Measurements from ENCODE around the gene CATSPERZ. TPM values are rescaled to one million over a fixed set of nuclear protein-coding genes. Genes with fewer than 3 reads are reported as not detected.
A peak's percentile ranks its signal among the peaks of the same experiment; 100 is the strongest.

The CATSPERZ gene
- total RNA-seq, 2 experiments from 2014 or later: 0.39 TPM; not detected in 1

- CTCF ChIA-PET: no interaction called here
- H3K27me3 Mint-ChIP-seq: no peaks in the 10 kb centered on the region
- H3K9me3 Mint-ChIP-seq (ENCODE audit: low read depth): no peaks in the 10 kb centered on the region
- POLR2A ChIA-PET: no interaction called here
- intact Hi-C loops (cut with DNase I, micrococcal nuclease): no loop called here
- peaks cover 36% of the 10 kb centered on the region for H3K4me1 Mint-ChIP-seq
- ATAC-seq: no peak
- H3K4me3 Mint-ChIP-seq: peak overlapping the region; percentile 91
- DNase-seq: no peak
- H3K36me3 Mint-ChIP-seq (ENCODE audit: low read depth): peaks cover 23% of the 10 kb centered on the region
- H3K27ac Mint-ChIP-seq: peak overlapping the region; percentile 94
Measured at GRCh38 chr11:64339286-64339685, 39.1 kb downstream of the CATSPERZ start.

DNA sequence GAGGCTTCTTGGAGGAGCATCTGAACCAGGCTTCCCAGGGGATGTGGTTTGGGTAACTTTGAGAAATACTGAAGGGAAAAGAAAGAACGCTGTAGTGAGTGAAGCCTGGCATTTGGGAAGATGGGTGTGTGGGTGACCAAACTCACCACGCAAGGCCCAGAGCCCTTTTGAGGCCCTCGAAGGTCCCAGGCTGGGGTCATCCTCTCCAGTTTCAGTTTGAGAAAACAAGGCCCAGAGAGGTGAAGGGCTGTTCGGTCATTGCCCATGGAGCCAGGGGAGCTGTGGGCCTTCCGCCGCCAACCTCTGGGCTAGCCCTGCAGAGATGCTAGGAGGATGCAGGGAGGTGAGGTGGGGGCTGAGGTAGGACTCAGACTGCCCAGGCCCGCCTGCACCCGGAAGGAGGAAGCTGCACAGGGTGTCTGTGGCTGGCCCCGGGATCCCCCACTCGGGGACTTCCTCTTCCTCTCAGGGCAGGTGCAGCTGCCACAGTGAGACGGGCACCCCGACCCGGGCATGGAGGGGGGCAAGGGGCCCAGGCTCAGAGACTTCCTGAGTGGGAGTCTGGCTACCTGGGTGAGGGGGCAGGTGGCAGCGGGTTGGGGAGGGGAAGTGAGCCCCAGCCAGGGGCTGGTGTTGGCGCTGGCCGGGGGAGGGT lies 39.7 kb downstream of the CATSPERZ start, which contains the start of gene CCDC88B:
TSS of gene CCDC88B (plus strand) at position 451 of the 655 bp plus-strand sequence. CDS start at position 514, 63 bp downstream.
- POLR2A ChIA-PET: interaction anchor here (0.7 kb wide), 1 partner anchor 14 kb away, joined by 4 read pairs; no protein-coding TSS in a partner anchor
- peak within 1 kb of the TSS; percentile 91 for H3K4me3 Mint-ChIP-seq
- no peaks in the 10 kb centered on the region for H3K9me3 Mint-ChIP-seq (ENCODE audit: low read depth)
- H3K4me1 Mint-ChIP-seq: peaks cover 34% of the 10 kb centered on the region
- CTCF ChIA-PET: interaction anchor here (0.6 kb wide), 1 partner anchor 270 kb away, joined by 3 read pairs; no protein-coding TSS in a partner anchor
- H3K27me3 Mint-ChIP-seq: no peaks in the 10 kb centered on the region
- H3K36me3 Mint-ChIP-seq (ENCODE audit: low read depth): peaks cover 22% of the 10 kb centered on the region
- peak within 1 kb of the TSS; percentile 94 for H3K27ac Mint-ChIP-seq
- intact Hi-C loops (cut with DNase I, micrococcal nuclease): loop anchor here (1.0 to 10.0 kb wide), 6 partner anchors 22 to 775 kb away; partner anchors contain the start of genes ESRRA (in 2 of the 2), PRDX5 (in 1 of the 2), TM7SF2 (in 1 of the 2) and TRMT112 (in 1 of the 2)
- ATAC-seq (peak; percentile 82), DNase-seq (peak; percentile 91)

- Mint-ChIP-seq H3K27ac (peak overlapping the region; percentile 92), H3K9me3 (ENCODE audit: low read depth) (no peaks in the 10 kb centered on the region), H3K36me3 (ENCODE audit: low read depth) (peaks cover 24% of the 10 kb centered on the region), H3K4me1 (peaks cover 28% of the 10 kb centered on the region), H3K27me3 (no peaks in the 10 kb centered on the region), H3K4me3 (peak overlapping the region; percentile 91)
- ChIA-PET CTCF (interaction anchor here (0.5 to 1.6 kb wide), 4 partner anchors 14 to 659 kb away, joined by 3 to 5 read pairs (median 4); partner anchors contain the start of genes PRDX5, RTN3 and TRMT112), POLR2A (interaction anchor here (0.8 to 1.1 kb wide), 2 partner anchors 9 to 11 kb away, joined by 3 read pairs; no protein-coding TSS in a partner anchor)
- DNase-seq: peak; percentile 91
- ATAC-seq: peak; percentile 54
- intact Hi-C loops (cut with DNase I, micrococcal nuclease): loop anchor here (1.0 to 10.0 kb wide), 6 partner anchors 23 to 774 kb away; partner anchors contain the start of genes ESRRA (in 2 of the 2), PRDX5 (in 1 of the 2), TM7SF2 (in 1 of the 2) and TRMT112 (in 1 of the 2)
Measured at GRCh38 chr11:64340671-64341335, 40.6 kb downstream of the CATSPERZ start.

GRCh38 chr11:64341429-64341828 lies 41.3 kb downstream of the CATSPERZ start:
- Mint-ChIP-seq H3K27me3 (no peaks in the 10 kb centered on the region), H3K9me3 (ENCODE audit: low read depth) (no peaks in the 10 kb centered on the region), H3K27ac (no peak overlapping the region), H3K4me3 (peak overlapping the region; percentile 91), H3K36me3 (ENCODE audit: low read depth) (peaks cover 26% of the 10 kb centered on the region), H3K4me1 (peaks cover 28% of the 10 kb centered on the region)
- ChIA-PET POLR2A (interaction anchor here (0.8 to 1.1 kb wide), 2 partner anchors 10 to 11 kb away, joined by 3 read pairs; no protein-coding TSS in a partner anchor), CTCF (interaction anchor here (0.7 to 2.3 kb wide), 5 partner anchors 10 to 660 kb away, joined by 3 to 6 read pairs (median 4); partner anchors contain the start of genes PRDX5, RTN3 and TRMT112)
- intact Hi-C loops (cut with DNase I, micrococcal nuclease): loop anchor here (5.0 to 10.0 kb wide), 2 partner anchors 34 to 773 kb away; partner anchors contain the start of genes ESRRA (in 1 of the 2), TM7SF2 (in 1 of the 2) and ZNHIT2 (in 1 of the 2)
- DNase-seq (no peak), ATAC-seq (no peak)

DNA sequence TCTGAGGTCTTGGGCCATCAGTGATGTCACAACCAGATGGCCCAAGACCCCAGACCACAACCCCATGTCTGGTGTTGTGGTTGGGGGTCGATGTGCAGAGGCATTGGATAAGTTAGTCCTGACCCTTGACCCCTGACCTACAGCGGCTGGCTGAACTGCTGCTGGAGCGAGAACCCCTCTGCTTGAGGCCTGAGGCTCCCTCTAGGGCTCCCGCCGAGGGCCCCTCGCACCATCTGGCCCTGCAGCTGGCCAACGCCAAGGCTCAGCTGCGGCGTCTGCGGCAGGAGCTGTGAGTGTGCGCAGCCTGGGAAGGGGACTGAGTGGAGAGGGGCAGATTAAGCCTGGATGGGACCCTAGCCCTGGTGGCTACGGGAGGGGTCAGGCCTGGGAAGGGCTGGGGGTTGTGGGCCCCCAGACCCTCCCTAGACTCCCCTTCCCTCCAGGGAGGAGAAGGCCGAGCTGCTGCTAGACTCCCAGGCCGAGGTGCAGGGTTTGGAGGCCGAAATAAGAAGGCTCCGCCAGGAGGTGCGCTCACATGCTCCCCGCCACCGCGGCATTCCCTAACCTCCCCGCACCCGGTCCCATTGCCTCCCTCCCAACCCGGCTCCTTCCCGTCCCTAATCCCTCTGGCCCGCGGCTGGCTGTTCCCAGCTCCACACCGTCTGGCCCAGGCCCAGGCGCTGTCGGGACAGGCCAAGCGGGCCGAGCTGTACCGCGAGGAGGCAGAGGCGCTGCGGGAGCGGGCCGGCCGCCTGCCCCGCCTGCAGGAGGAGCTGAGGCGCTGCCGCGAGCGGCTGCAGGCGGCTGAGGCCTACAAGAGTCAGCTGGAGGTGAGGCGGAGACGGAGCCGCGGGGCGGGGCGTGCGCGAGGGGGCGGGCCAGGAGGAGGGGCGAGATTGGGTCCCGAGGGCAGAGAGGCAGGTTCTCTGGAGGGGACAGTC lies 42.0 kb downstream of the CATSPERZ start:
- H3K4me3 Mint-ChIP-seq: no peak overlapping the region
- intact Hi-C loops (cut with DNase I, micrococcal nuclease): loop anchor here (1.0 to 10.0 kb wide), 8 partner anchors 17 to 773 kb away; partner anchors contain the start of genes RPS6KA4 (in 2 of the 2), ESRRA (in 1 of the 2), FKBP2 (in 1 of the 2) and GPR137 (in 1 of the 2)
- no peaks in the 10 kb centered on the region for H3K9me3 Mint-ChIP-seq (ENCODE audit: low read depth)
- H3K27ac Mint-ChIP-seq: no peak overlapping the region
- H3K4me1 Mint-ChIP-seq: peaks cover 28% of the 10 kb centered on the region
- ChIA-PET CTCF (interaction anchor here (0.9 to 2.3 kb wide), 9 partner anchors 10 to 661 kb away, joined by 3 to 10 read pairs (median 5); partner anchors contain the start of genes PRDX5, RTN3 and TRMT112), POLR2A (interaction anchor here (1.1 kb wide), 2 partner anchors 11 to 24 kb away, joined by 3 to 5 read pairs; partner anchors contain the start of genes PRDX5 and TRMT112)
- H3K36me3 Mint-ChIP-seq (ENCODE audit: low read depth): peaks cover 27% of the 10 kb centered on the region
- DNase-seq: peak; percentile 96
- no peaks in the 10 kb centered on the region for H3K27me3 Mint-ChIP-seq
- ATAC-seq: peak; percentile 77

- DNase-seq: no peak
- no peak overlapping the region for H3K27ac Mint-ChIP-seq
- no peaks in the 10 kb centered on the region for H3K9me3 Mint-ChIP-seq (ENCODE audit: low read depth)
- intact Hi-C loops (cut with DNase I, micrococcal nuclease): loop anchor here (1.0 to 10.0 kb wide), 8 partner anchors 16 to 772 kb away; partner anchors contain the start of genes RPS6KA4 (in 2 of the 2), ESRRA (in 1 of the 2), FKBP2 (in 1 of the 2) and GPR137 (in 1 of the 2)
- CTCF ChIA-PET: interaction anchor here (0.7 to 2.3 kb wide), 10 partner anchors 11 to 138 kb away, joined by 3 to 10 read pairs (median 5); partner anchors contain the start of genes PRDX5 and TRMT112
- H3K4me3 Mint-ChIP-seq: no peak overlapping the region
- POLR2A ChIA-PET: interaction anchor here (1.1 kb wide), 1 partner anchor 25 kb away, joined by 5 read pairs; the partner anchor contains the start of genes PRDX5 and TRMT112
- peaks cover 24% of the 10 kb centered on the region for H3K36me3 Mint-ChIP-seq (ENCODE audit: low read depth)
- ATAC-seq: no peak
- peaks cover 28% of the 10 kb centered on the region for H3K4me1 Mint-ChIP-seq
- H3K27me3 Mint-ChIP-seq: no peaks in the 10 kb centered on the region
Measured at GRCh38 chr11:64342869-64343745, 42.9 kb downstream of the CATSPERZ start.

- no peaks in the 10 kb centered on the region for H3K9me3 Mint-ChIP-seq (ENCODE audit: low read depth)
- ChIA-PET POLR2A (interaction anchor here (0.7 kb wide), 1 partner anchor 412 kb away, joined by 4 read pairs; no protein-coding TSS in a partner anchor), CTCF (interaction anchor here (0.7 to 1.8 kb wide), 3 partner anchors 13 to 43 kb away, joined by 3 to 6 read pairs (median 5); partner anchors contain the start of genes PRDX5 and TRMT112)
- peaks cover 26% of the 10 kb centered on the region for H3K4me1 Mint-ChIP-seq
- H3K27ac Mint-ChIP-seq: no peak overlapping the region
- H3K4me3 Mint-ChIP-seq: no peak overlapping the region
- intact Hi-C loops (cut with DNase I, micrococcal nuclease): loop anchor here (2.0 to 10.0 kb wide), 3 partner anchors 15 to 771 kb away; partner anchors contain the start of genes ESRRA (in 1 of the 2), RPS6KA4 (in 1 of the 2), TM7SF2 (in 1 of the 2) and ZNHIT2 (in 1 of the 2)
- ATAC-seq (no peak), DNase-seq (peak; percentile 46)
- H3K36me3 Mint-ChIP-seq (ENCODE audit: low read depth): peaks cover 27% of the 10 kb centered on the region
- H3K27me3 Mint-ChIP-seq: no peaks in the 10 kb centered on the region
Measured at GRCh38 chr11:64343767-64344559, 43.8 kb downstream of the CATSPERZ start.

- no peak for DNase-seq
- peaks cover 18% of the 10 kb centered on the region for H3K4me1 Mint-ChIP-seq
- no peak overlapping the region for H3K4me3 Mint-ChIP-seq
- peaks cover 29% of the 10 kb centered on the region for H3K36me3 Mint-ChIP-seq (ENCODE audit: low read depth)
- no peaks in the 10 kb centered on the region for H3K9me3 Mint-ChIP-seq (ENCODE audit: low read depth)
- no peak overlapping the region for H3K27ac Mint-ChIP-seq
- no peaks in the 10 kb centered on the region for H3K27me3 Mint-ChIP-seq
- ChIA-PET POLR2A (no interaction called here), CTCF (interaction anchor here (1.8 kb wide), 1 partner anchor 12 kb away, joined by 6 read pairs; no protein-coding TSS in a partner anchor)
- ATAC-seq: no peak
- intact Hi-C loops (cut with DNase I, micrococcal nuclease): loop anchor here (5.0 to 10.0 kb wide), 2 partner anchors 37 to 770 kb away; partner anchors contain the start of genes ESRRA (in 1 of the 2), TM7SF2 (in 1 of the 2) and ZNHIT2 (in 1 of the 2)
Measured at GRCh38 chr11:64344787-64345186, 44.6 kb downstream of the CATSPERZ start.
